ENCODE results near the gene SLC2A5.

The SLC2A5 gene

DNA sequence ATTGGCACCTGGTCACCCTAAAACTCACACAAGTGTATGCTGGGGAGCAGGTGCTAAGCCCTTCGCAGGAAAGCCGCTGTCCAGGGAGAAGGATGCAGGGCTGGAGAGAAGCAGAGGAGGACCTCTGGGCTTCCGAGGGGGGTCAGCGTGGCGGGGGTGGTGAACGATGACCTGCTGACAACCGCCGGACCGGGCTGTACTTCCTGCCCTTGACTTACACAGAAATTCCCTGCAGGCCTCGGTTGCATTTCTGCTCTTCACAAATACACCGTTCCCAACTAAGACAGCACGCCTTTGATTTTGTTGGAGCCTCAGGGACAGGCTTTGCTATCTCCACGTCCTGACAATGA lies 80.8 kb downstream of the SLC2A5 start:
- no peaks in the 10 kb centered on the region for H4K20me1 ChIP-seq (ENCODE audit: control insufficient read depth, insufficient read depth, low read depth, low read length)
- peak overlapping the region; percentile 7 for H3K4me2 ChIP-seq (ENCODE audit: low read length)
- no peaks in the 10 kb centered on the region for H3K79me2 ChIP-seq (ENCODE audit: control insufficient read depth, low read length)
- H3F3A ChIP-seq (ENCODE audit: control insufficient read depth, insufficient read depth) = peaks cover 25% of the 10 kb centered on the region
- H3K27me3 ChIP-seq (ENCODE audit: control insufficient read depth, low read length) = no peaks in the 10 kb centered on the region
- no peaks in the 10 kb centered on the region for H3K36me3 ChIP-seq (ENCODE audit: control insufficient read depth, low read length)
- H3K4me1 ChIP-seq (ENCODE audit: control insufficient read depth, low read length) = peaks cover 71% of the 10 kb centered on the region
- peak overlapping the region; percentile 91 for H3K27ac ChIP-seq (ENCODE audit: low read depth, low read length)
- H3K4me3 ChIP-seq (ENCODE audit: low read length) = no peak overlapping the region
- H3K9me2 ChIP-seq (replicated peaks; ENCODE audit: control insufficient read depth, low read length) = no peaks in the 10 kb centered on the region
- TF ChIP-seq EZH2phosphoT487 (IDR thresholded peaks at IDR 0.05; ENCODE audit: borderline replicate concordance, low read length) (no peak), CTCF (IDR thresholded peaks at IDR 0.05; ENCODE audit: low read depth, low read length, poor library complexity, severe bottlenecking) (no peak)
- no peaks in the 10 kb centered on the region for H3K9me3 ChIP-seq (ENCODE audit: control insufficient read depth, insufficient read depth, low read length)

DNA sequence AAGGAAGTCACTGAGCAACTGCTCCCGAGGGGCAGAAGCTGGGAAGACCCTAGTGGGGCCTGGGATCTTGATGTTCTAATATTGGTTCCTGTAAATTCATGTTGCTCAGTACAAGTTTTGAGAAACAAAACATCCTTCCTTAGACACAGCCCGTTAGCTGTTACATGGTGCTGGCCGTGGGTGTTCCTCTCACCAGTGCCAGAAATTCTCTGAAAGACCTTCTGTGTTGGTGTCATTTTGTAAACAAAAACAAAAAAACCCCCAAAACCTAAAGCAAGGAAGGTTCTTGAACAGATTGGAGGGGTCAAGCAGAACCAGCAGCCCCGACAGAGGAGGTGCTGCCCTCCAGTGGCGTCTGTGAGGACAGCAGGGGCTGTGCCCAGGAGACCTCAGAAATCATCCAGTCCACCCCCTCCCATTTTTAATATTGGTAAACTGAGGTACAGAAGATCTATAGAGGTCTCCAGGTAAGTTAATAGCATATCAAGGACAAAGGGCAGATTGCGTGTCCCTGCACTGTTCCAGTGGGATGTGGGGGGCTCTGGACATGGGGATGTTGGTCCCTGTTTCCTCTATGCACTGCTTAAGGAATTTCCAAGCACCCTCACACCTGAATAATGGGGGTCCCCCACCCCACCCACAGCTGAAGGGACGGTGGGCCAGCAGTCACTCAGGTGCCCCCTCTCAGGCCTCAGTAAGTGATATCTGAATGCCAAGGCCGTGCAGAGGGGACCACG lies 81.4 kb downstream of the SLC2A5 start:
- H3F3A ChIP-seq (ENCODE audit: control insufficient read depth, insufficient read depth) = peaks cover 25% of the 10 kb centered on the region
- H3K36me3 ChIP-seq (ENCODE audit: control insufficient read depth, low read length) = no peaks in the 10 kb centered on the region
- H3K9me2 ChIP-seq (replicated peaks; ENCODE audit: control insufficient read depth, low read length) = no peaks in the 10 kb centered on the region
- no peaks in the 10 kb centered on the region for H3K79me2 ChIP-seq (ENCODE audit: control insufficient read depth, low read length)
- TF ChIP-seq CTCF (IDR thresholded peaks at IDR 0.05; ENCODE audit: low read depth, low read length, poor library complexity, severe bottlenecking) = peak; percentile 96
- TF ChIP-seq EZH2phosphoT487 (IDR thresholded peaks at IDR 0.05; ENCODE audit: borderline replicate concordance, low read length) = no peak
- H3K27ac ChIP-seq (ENCODE audit: low read depth, low read length) = peak overlapping the region; percentile 91
- H3K4me3 ChIP-seq (ENCODE audit: low read length) = peak overlapping the region; percentile 62
- peaks cover 74% of the 10 kb centered on the region for H3K4me1 ChIP-seq (ENCODE audit: control insufficient read depth, low read length)
- peak overlapping the region; percentile 66 for H3K4me2 ChIP-seq (ENCODE audit: low read length)
- no peaks in the 10 kb centered on the region for H3K27me3 ChIP-seq (ENCODE audit: control insufficient read depth, low read length)
- no peaks in the 10 kb centered on the region for H4K20me1 ChIP-seq (ENCODE audit: control insufficient read depth, insufficient read depth, low read depth, low read length)
- no peaks in the 10 kb centered on the region for H3K9me3 ChIP-seq (ENCODE audit: control insufficient read depth, insufficient read depth, low read length)

GRCh38 chr1:8986814-8987190 lies 82.6 kb downstream of the SLC2A5 start:
- no peak for TF ChIP-seq EZH2phosphoT487 (IDR thresholded peaks at IDR 0.05; ENCODE audit: borderline replicate concordance, low read length)
- no peak for TF ChIP-seq CTCF (IDR thresholded peaks at IDR 0.05; ENCODE audit: low read depth, low read length, poor library complexity, severe bottlenecking)
- Histone ChIP-seq H3K27me3 (ENCODE audit: control insufficient read depth, low read length) (no peaks in the 10 kb centered on the region), H3K9me3 (ENCODE audit: control insufficient read depth, insufficient read depth, low read length) (no peaks in the 10 kb centered on the region), H3K4me1 (ENCODE audit: control insufficient read depth, low read length) (peaks cover 82% of the 10 kb centered on the region), H4K20me1 (ENCODE audit: control insufficient read depth, insufficient read depth, low read depth, low read length) (no peaks in the 10 kb centered on the region), H3K9me2 (replicated peaks; ENCODE audit: control insufficient read depth, low read length) (no peaks in the 10 kb centered on the region), H3F3A (ENCODE audit: control insufficient read depth, insufficient read depth) (peaks cover 33% of the 10 kb centered on the region), H3K36me3 (ENCODE audit: control insufficient read depth, low read length) (no peaks in the 10 kb centered on the region), H3K4me3 (ENCODE audit: low read length) (peak overlapping the region; percentile 62), H3K27ac (ENCODE audit: low read depth, low read length) (peak overlapping the region; percentile 91), H3K79me2 (ENCODE audit: control insufficient read depth, low read length) (no peaks in the 10 kb centered on the region), H3K4me2 (ENCODE audit: low read length) (peak overlapping the region; percentile 66)

All from DOHH2 (cell line).